Heart left ventricle (tissue), 13 donors: Measurements from ENCODE around the gene PLB1.

Source experiments
- CTCF ChIP-seq, 12 donors: fragments of 200-600 bp; sonication (generic) in 4 of 12; IDR thresholded peaks; one replicate each; pipeline versions ENCODE4 v1.5.0 to v1.8.0; 2018 to 2022; ENCODE audit warnings: antibody characterized with exemption in 12 of 12, mild to moderate bottlenecking in 5 of 12
- POLR2A ChIP-seq, 2 donors: fragments of 450-650 bp; IDR thresholded peaks; one replicate each; pipeline ENCODE4 v1.6.1; 2017; ENCODE audit warnings: antibody characterized with exemption in 2 of 2, mild to moderate bottlenecking in 2 of 2, moderate library complexity in 2 of 2
- donor health status: ischemic (EF 13 %, LVEDD 7.1; RV severe dilation, severe dysfunction).
- donor health status: DM: no; HTN: yes; CAD: no.
- donor health status: DM: no; HTN: no; CAD: no.
- donor health status: ischemic (EF 25% LVEDD 6.9; RV normal size, moderate dysfunction).
- donor health status: ischemic (EF 25% LVEDD 5.7; RV mildly dilated, moderate dysfunction).
- donor health status: ischemic (EF 35%, LVEDD 5.7; RV mildly dilated, moderate dysfunction).
- donor health status: nonischemic (EF 11% LVEDD 7.7; RV severe dilation, severe dysfunction).
- donor health status: DM: yes; HTN: yes; CAD: no.
- donor health status: PGD.
- donor health status: ischemic (EF 29% LVEDD 5.4; RV normal size, mild dysfunction).
- donor health status: nonischemic (EF 23%, LVEDD 6.1; RV moderate dilation, normal function).

GRCh38 chr2:28568533-28568932, 72.7 kb downstream of the PLB1 start:
- TF ChIP-seq POLR2A (IDR thresholded peaks at IDR 0.05): no peak
- no peak for TF ChIP-seq CTCF (IDR thresholded peaks at IDR 0.05)
